ENCODE measurements around the gene DDX47.

DNA sequence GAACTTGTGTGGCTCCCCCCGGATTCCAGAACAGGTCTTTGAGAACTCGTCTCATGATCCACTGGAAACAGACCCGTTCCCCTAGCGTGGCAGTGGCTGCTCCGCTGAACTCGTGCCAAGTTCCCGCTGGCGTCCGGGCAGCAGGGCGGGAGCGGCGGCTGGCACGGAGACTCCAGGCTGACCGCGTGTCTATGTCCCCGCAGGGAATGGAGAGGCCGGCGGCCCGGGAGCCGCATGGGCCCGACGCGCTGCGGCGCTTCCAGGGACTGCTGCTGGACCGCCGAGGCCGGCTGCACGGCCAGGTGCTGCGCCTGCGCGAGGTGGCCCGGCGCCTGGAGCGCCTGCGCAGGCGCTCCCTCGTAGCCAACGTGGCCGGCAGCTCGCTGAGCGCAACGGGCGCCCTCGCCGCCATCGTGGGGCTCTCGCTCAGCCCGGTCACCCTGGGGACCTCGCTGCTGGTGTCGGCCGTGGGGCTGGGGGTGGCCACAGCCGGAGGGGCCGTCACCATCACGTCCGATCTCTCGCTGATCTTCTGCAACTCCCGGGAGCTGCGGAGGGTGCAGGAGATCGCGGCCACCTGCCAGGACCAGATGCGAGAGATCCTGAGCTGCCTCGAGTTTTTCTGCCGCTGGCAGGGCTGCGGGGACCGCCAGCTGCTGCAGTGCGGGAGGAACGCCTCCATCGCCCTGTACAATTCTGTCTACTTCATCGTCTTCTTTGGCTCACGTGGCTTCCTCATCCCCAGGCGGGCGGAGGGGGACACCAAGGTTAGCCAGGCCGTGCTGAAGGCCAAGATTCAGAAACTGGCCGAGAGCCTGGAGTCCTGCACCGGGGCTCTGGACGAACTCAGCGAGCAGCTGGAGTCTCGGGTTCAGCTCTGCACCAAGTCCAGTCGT is 26.2 kb upstream of the DDX47 start:
- peak; percentile 21 to 93 for TF ChIP-seq POLR2A (IDR thresholded peaks at IDR 0.05)
- TF ChIP-seq, protein P1, sequence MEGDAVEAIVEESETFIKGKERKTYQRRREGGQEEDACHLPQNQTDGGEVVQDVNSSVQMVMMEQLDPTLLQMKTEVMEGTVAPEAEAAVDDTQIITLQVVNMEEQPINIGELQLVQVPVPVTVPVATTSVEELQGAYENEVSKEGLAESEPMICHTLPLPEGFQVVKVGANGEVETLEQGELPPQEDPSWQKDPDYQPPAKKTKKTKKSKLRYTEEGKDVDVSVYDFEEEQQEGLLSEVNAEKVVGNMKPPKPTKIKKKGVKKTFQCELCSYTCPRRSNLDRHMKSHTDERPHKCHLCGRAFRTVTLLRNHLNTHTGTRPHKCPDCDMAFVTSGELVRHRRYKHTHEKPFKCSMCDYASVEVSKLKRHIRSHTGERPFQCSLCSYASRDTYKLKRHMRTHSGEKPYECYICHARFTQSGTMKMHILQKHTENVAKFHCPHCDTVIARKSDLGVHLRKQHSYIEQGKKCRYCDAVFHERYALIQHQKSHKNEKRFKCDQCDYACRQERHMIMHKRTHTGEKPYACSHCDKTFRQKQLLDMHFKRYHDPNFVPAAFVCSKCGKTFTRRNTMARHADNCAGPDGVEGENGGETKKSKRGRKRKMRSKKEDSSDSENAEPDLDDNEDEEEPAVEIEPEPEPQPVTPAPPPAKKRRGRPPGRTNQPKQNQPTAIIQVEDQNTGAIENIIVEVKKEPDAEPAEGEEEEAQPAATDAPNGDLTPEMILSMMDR (IDR thresholded peaks at IDR 0.05), result peak in 3 of 6 experiments; percentile 19 to 49 (median 44)
